ENCODE data around the gene CLP1.

- TF ChIP-seq EP300 (IDR thresholded peaks at IDR 0.05; ENCODE audit: borderline replicate concordance) (no peak), RAD21 (IDR thresholded peaks at IDR 0.05; ENCODE audit: low read depth) (no peak), TCF12 (IDR thresholded peaks at IDR 0.05; ENCODE audit: low read depth) (no peak), TAF1 (IDR thresholded peaks at IDR 0.05; ENCODE audit: low read depth) (no peak), CREB1 (IDR thresholded peaks at IDR 0.05; ENCODE audit: low read depth) (no peak), ZBTB7A (IDR thresholded peaks at IDR 0.05; ENCODE audit: low read depth) (no peak), YY1 (IDR thresholded peaks at IDR 0.05; ENCODE audit: low read depth) (no peak)
Observed at GRCh38 chr11:57624864-57625263, 32.7 kb upstream of the CLP1 start.
